ENCODE results near the gene DAB1. TPM values are rescaled to one million over a fixed set of nuclear protein-coding genes. Genes with fewer than 3 reads are reported as not detected.

DAB1 gene
- total RNA-seq, 2 donors from 2014 or later, result not detected

DNA sequence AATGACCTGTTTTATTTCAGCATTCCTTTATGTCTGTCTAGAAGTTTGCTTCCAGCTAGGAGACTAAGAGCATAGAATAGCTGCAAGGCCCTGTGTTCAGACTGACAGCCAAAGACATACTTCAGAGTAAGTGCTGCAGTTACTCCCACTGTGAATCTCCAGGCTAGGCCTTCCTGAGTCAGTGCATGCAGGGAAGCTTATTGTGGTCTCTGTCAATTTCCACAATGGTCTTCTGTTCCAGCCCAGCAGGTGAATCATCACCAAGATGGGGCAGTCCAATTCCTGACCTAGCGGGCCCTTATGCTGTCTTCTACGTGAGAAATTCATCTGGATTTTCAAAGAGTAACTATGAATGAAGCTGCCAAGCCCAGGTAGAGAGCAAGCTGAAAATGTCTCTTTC is 311.7 kb downstream of the DAB1 start:
- no peaks in the 10 kb centered on the region for H3K36me3 ChIP-seq
- no peak for ATAC-seq (ENCODE audit: insufficient number of reproducible peaks, low FRiP score, low read depth)
- TF ChIP-seq, protein P1, sequence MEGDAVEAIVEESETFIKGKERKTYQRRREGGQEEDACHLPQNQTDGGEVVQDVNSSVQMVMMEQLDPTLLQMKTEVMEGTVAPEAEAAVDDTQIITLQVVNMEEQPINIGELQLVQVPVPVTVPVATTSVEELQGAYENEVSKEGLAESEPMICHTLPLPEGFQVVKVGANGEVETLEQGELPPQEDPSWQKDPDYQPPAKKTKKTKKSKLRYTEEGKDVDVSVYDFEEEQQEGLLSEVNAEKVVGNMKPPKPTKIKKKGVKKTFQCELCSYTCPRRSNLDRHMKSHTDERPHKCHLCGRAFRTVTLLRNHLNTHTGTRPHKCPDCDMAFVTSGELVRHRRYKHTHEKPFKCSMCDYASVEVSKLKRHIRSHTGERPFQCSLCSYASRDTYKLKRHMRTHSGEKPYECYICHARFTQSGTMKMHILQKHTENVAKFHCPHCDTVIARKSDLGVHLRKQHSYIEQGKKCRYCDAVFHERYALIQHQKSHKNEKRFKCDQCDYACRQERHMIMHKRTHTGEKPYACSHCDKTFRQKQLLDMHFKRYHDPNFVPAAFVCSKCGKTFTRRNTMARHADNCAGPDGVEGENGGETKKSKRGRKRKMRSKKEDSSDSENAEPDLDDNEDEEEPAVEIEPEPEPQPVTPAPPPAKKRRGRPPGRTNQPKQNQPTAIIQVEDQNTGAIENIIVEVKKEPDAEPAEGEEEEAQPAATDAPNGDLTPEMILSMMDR (IDR thresholded peaks at IDR 0.05), result no peak
- no peaks in the 10 kb centered on the region for H3K9me3 ChIP-seq
- no peak overlapping the region for H3K27ac ChIP-seq
- no peak for DNase-seq (ENCODE audit: low spot score)
- peaks cover 0 to 8% of the 10 kb centered on the region in 2 donors for H3K4me1 ChIP-seq (ENCODE audit: control insufficient read depth in 1 of 2, low read depth in 2 of 2)
- no peak overlapping the region for H3K4me3 ChIP-seq
- no peaks in the 10 kb centered on the region for H3K27me3 ChIP-seq (replicated peaks; ENCODE audit: insufficient read depth)

DNA sequence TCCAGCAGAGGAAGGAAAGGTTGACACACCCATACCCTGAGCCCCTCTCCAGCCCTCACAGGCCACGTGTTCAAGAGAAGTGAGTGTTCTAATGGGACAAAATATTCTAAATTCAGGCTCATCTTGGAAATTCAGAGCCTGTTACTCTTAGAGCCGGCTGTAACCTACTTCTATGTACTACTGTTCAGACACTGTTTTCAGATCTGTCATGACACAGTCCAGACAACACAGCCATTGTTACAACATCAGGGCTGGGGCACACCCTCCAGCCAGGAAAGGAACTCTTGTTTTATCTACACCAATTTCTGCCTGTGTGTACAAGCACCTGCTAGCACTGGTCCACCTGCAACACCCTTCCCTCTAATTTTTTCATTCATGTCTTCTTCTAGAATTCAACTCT is 312.7 kb downstream of the DAB1 start:
- no peak for ATAC-seq (ENCODE audit: insufficient number of reproducible peaks, low FRiP score, low read depth)

DNA sequence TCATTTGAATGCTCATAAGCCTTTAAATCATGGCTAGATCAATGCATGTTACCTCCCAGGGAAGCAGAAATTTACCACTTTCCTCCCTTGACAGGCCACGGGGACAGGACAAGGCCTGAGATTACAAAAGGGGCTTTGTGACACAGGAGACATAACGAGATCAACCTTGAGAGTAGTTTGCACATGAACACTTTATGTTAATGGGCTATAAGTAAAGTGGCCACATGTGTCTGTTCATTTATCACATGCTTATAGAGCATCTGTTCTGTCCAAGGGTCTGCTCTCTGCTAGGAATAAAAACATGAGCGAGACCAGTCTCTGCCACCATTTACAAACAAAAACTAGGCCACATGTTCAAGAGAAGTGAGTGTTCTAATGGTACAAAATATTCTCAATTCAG is 314.0 kb downstream of the DAB1 start:
- no peak for ATAC-seq (ENCODE audit: insufficient number of reproducible peaks, low FRiP score, low read depth)
- Histone ChIP-seq H3K4me3 (no peak overlapping the region), H3K36me3 (no peaks in the 10 kb centered on the region), H3K9me3 (no peaks in the 10 kb centered on the region), H3K27me3 (replicated peaks; ENCODE audit: insufficient read depth) (no peaks in the 10 kb centered on the region), H3K4me1 (ENCODE audit: control insufficient read depth in 1 of 2, low read depth in 2 of 2) (peaks cover 0 to 8% of the 10 kb centered on the region in 2 donors), H3K27ac (no peak overlapping the region)
- TF ChIP-seq, protein P1 (IDR thresholded peaks at IDR 0.05), result no peak
- DNase-seq (ENCODE audit: low spot score), result no peak

More for the DNA sequence above, 312.7 kb downstream of the DAB1 start:
- H3K27ac ChIP-seq, result no peak overlapping the region
- DNase-seq (ENCODE audit: low spot score), result no peak
- H3K9me3 ChIP-seq, result no peaks in the 10 kb centered on the region
- TF ChIP-seq, protein P1 (IDR thresholded peaks at IDR 0.05), result no peak
- H3K36me3 ChIP-seq, result no peaks in the 10 kb centered on the region
- no peaks in the 10 kb centered on the region for H3K27me3 ChIP-seq (replicated peaks; ENCODE audit: insufficient read depth)
- H3K4me3 ChIP-seq, result no peak overlapping the region
- H3K4me1 ChIP-seq (ENCODE audit: control insufficient read depth in 1 of 2, low read depth in 2 of 2), result peaks cover 0 to 8% of the 10 kb centered on the region in 2 donors

DNA sequence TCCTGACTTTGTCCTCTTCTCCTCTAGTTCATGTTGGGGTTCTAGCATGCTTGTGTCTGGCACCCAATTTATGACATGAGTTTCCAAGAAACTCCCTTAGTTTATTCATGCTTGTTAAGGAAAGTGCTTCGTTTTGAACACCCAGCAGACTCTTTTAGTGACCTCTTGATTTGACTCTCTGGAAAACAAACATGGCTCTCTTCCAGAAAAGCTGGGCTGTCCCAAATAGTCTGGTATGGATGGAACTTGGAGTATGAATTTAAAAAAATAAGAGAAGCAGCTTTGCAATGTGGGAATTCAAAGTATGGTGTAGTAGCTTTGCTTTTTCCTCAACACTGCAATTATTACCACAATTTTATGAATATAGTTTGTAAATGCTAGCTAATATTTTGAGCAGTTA is 314.6 kb downstream of the DAB1 start:
- H3K4me1 ChIP-seq (ENCODE audit: control insufficient read depth in 1 of 2, low read depth in 2 of 2), result peaks cover 0 to 8% of the 10 kb centered on the region in 2 donors
- DNase-seq (ENCODE audit: low spot score) (no peak), ATAC-seq (ENCODE audit: insufficient number of reproducible peaks, low FRiP score, low read depth) (no peak)
- no peaks in the 10 kb centered on the region for H3K36me3 ChIP-seq
- H3K27ac ChIP-seq, result no peak overlapping the region
- H3K27me3 ChIP-seq (replicated peaks; ENCODE audit: insufficient read depth), result no peaks in the 10 kb centered on the region
- no peaks in the 10 kb centered on the region for H3K9me3 ChIP-seq
- TF ChIP-seq, protein P1 (IDR thresholded peaks at IDR 0.05), result no peak
- no peak overlapping the region for H3K4me3 ChIP-seq

DNA sequence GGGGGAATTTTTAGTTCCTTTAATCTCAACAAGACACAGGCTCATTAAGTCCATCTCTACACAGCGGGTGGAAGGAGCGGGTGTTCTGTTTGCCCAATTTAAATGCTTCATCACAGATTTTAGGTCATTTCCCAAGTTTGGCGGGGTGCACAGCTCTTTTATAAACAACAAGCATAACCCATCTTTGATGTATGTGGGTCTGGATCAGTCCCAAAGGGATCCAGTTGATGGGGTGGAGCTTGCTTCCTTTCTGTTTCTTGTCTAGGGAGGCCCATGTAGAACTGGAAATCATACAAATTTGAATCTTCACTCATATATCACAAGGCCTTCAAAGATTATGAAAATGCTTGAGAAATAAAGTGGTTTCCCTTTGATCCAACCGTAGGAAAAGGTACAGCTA is 317.6 kb downstream of the DAB1 start:
- Histone ChIP-seq H3K36me3 (no peaks in the 10 kb centered on the region), H3K9me3 (no peaks in the 10 kb centered on the region), H3K4me1 (ENCODE audit: control insufficient read depth in 1 of 2, low read depth in 2 of 2) (peaks cover 0 to 8% of the 10 kb centered on the region in 2 donors), H3K27ac (no peak overlapping the region), H3K4me3 (no peak overlapping the region), H3K27me3 (replicated peaks; ENCODE audit: insufficient read depth) (no peaks in the 10 kb centered on the region)
- DNase-seq (ENCODE audit: low spot score) (no peak), ATAC-seq (ENCODE audit: insufficient number of reproducible peaks, low FRiP score, low read depth) (no peak)
- TF ChIP-seq, protein P1 (IDR thresholded peaks at IDR 0.05), result no peak
